ENCODE data around the gene CNTD1.
A peak's percentile ranks its signal among the peaks of the same experiment; 100 is the strongest.

CNTD1 gene, protein sequence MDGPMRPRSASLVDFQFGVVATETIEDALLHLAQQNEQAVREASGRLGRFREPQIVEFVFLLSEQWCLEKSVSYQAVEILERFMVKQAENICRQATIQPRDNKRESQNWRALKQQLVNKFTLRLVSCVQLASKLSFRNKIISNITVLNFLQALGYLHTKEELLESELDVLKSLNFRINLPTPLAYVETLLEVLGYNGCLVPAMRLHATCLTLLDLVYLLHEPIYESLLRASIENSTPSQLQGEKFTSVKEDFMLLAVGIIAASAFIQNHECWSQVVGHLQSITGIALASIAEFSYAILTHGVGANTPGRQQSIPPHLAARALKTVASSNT

GRCh38 chr17:42798383-42799380 lies at the start of gene CNTD1, which contains the start of gene COA3:
Gene CNTD1, plus strand, starts transcription at chr17:42798861. Its CDS starts 207 bp downstream, at chr17:42799068.
Gene COA3, minus strand, starts transcription at chr17:42798704. Its CDS starts 23 bp downstream, at chr17:42798681.
- H3K4me3 ChIP-seq (ENCODE audit: low read depth, low read length): peak within 1 kb of the TSS; percentile 77
- peaks cover 6% of the 10 kb centered on the region; the same call in 1 of the 2 replicates for H3K27me3 ChIP-seq (ENCODE audit: control insufficient read depth, insufficient read depth, low read length)
- peak within 1 kb of the TSS; percentile 82 for H3K9ac ChIP-seq (ENCODE audit: low read length)
- no peaks in the 10 kb centered on the region for H3K36me3 ChIP-seq (ENCODE audit: control insufficient read depth, insufficient read depth, low read length)
- no peaks in the 10 kb centered on the region for H3K9me3 ChIP-seq (ENCODE audit: control insufficient read depth, insufficient read depth, low read depth, low read length)
- H3K4me1 ChIP-seq (ENCODE audit: control insufficient read depth, insufficient read depth, low read length): peaks cover 8% of the 10 kb centered on the region
- no peak within 1 kb of the TSS for H3K27ac ChIP-seq (ENCODE audit: low read depth, low read length)

GRCh38 chr17:42748908-42749798 lies 49.5 kb upstream of the CNTD1 start:
- H3K36me3 ChIP-seq (ENCODE audit: control insufficient read depth, insufficient read depth, low read length): no peaks in the 10 kb centered on the region
- peaks cover 15% of the 10 kb centered on the region for H3K27me3 ChIP-seq (ENCODE audit: control insufficient read depth, insufficient read depth, low read length)
- no peak overlapping the region for H3K9ac ChIP-seq (ENCODE audit: low read length)
- no peaks in the 10 kb centered on the region for H3K9me3 ChIP-seq (ENCODE audit: control insufficient read depth, insufficient read depth, low read depth, low read length)
- peaks cover 20% of the 10 kb centered on the region for H3K4me1 ChIP-seq (ENCODE audit: control insufficient read depth, insufficient read depth, low read length)
- no peak overlapping the region for H3K4me3 ChIP-seq (ENCODE audit: low read depth, low read length)
- no peak overlapping the region for H3K27ac ChIP-seq (ENCODE audit: low read depth, low read length)

DNA sequence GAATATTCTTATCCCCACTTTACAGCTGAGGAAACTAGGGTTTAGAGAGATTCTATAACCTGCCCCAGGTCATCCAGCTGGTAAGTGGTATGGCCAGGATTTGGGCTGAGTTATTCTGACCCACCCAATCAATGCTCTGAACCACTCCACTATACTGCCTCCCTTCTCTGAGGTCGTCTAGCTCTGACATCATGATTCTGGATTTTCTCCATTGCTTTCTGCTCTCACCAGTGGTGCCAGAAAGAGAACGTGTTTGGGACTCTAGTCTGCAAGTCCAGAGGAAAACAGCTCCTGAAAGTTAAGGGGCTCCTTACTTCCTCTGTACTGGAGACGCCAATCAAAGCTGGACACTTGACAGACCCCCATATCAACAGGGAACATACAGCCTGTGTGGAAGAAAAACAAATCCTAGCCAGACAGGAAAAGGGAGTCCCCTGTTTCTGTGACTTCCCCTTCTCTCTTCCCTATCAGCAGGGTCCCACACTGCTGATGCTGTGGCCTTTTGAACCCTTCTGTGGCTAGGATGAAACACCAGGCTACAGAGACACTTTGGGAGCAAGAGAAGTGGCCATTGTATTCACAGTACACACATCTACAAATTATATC lies 47.8 kb upstream of the CNTD1 start:
- H3K9ac ChIP-seq (ENCODE audit: low read length): peak overlapping the region; percentile 8
- no peak overlapping the region for H3K27ac ChIP-seq (ENCODE audit: low read depth, low read length)
- H3K9me3 ChIP-seq (ENCODE audit: control insufficient read depth, insufficient read depth, low read depth, low read length): no peaks in the 10 kb centered on the region
- peaks cover 16% of the 10 kb centered on the region for H3K4me1 ChIP-seq (ENCODE audit: control insufficient read depth, insufficient read depth, low read length)
- no peaks in the 10 kb centered on the region for H3K36me3 ChIP-seq (ENCODE audit: control insufficient read depth, insufficient read depth, low read length)
- H3K27me3 ChIP-seq (ENCODE audit: control insufficient read depth, insufficient read depth, low read length): peaks cover 6% of the 10 kb centered on the region
- H3K4me3 ChIP-seq (ENCODE audit: low read depth, low read length): no peak overlapping the region

DNA sequence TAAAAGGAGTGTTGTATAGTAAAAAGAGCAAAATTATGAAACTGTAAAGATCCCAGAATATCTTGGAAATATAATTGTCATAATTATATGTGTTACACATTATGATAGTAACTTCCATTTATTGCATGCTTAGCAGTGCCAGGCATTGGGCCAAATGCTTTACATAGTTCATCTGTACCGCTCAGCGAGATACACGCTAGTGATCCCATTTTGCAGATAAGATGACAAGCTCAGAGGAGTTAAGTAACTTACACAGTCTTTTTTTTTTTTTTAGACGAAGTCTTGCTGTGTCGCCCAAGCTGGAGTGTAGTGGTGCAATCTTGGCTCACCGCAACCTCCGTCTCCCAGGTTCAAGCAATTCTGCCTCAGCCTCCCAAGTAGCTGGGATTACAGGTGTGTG lies 47.0 kb upstream of the CNTD1 start:
- Histone ChIP-seq H3K36me3 (ENCODE audit: control insufficient read depth, insufficient read depth, low read length) (no peaks in the 10 kb centered on the region), H3K4me1 (ENCODE audit: control insufficient read depth, insufficient read depth, low read length) (peaks cover 16% of the 10 kb centered on the region), H3K9me3 (ENCODE audit: control insufficient read depth, insufficient read depth, low read depth, low read length) (no peaks in the 10 kb centered on the region), H3K9ac (ENCODE audit: low read length) (no peak overlapping the region), H3K4me3 (ENCODE audit: low read depth, low read length) (no peak overlapping the region), H3K27me3 (ENCODE audit: control insufficient read depth, insufficient read depth, low read length) (no peaks in the 10 kb centered on the region; the same call in 1 of the 2 replicates), H3K27ac (ENCODE audit: low read depth, low read length) (no peak overlapping the region)

- H3K36me3 ChIP-seq (ENCODE audit: control insufficient read depth, insufficient read depth, low read length): no peaks in the 10 kb centered on the region
- no peak overlapping the region for H3K27ac ChIP-seq (ENCODE audit: low read depth, low read length)
- no peaks in the 10 kb centered on the region for H3K9me3 ChIP-seq (ENCODE audit: control insufficient read depth, insufficient read depth, low read depth, low read length)
- H3K4me1 ChIP-seq (ENCODE audit: control insufficient read depth, insufficient read depth, low read length): no peaks in the 10 kb centered on the region; the same call in 1 of the 2 replicates
- no peak overlapping the region for H3K4me3 ChIP-seq (ENCODE audit: low read depth, low read length)
- H3K9ac ChIP-seq (ENCODE audit: low read length): no peak overlapping the region
- peaks cover 16% of the 10 kb centered on the region for H3K27me3 ChIP-seq (ENCODE audit: control insufficient read depth, insufficient read depth, low read length)
Measured at GRCh38 chr17:42754782-42755181, 43.9 kb upstream of the CNTD1 start.

DNA sequence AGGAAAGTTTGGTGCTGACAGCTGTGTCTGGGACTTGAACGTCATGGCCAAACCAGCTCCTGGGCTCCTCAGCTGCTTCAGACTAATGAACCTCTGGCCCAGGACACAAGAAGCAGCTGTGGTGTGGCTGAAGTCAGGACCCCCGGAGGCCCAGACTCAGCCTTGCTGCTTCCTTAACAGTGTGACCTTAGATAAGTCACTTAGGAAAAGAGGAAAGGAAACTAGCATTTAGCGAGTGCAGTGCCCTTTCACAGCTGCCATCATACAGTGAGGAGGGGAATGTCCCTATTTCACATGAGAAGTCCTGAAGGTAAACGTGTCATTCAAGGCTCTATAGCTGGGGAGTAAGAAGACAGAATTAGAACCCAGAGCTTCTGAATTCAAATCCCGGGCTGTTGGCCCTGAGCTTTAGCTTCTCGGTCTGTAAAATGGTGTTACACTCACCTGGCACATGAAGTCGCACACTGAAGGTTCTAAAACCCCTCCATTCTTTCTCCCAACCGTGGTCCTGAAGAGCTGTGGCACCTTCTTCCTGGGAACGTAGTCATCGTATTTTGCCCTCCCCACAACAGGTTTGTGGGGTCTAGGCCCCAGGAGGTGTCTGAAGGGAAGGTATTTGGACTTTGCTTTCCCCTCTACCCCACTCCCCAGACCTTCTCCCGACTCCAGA lies 38.5 kb upstream of the CNTD1 start:
- Histone ChIP-seq H3K36me3 (ENCODE audit: control insufficient read depth, insufficient read depth, low read length) (no peaks in the 10 kb centered on the region), H3K4me1 (ENCODE audit: control insufficient read depth, insufficient read depth, low read length) (peaks cover 22% of the 10 kb centered on the region), H3K4me3 (ENCODE audit: low read depth, low read length) (peak overlapping the region; percentile 68), H3K27ac (ENCODE audit: low read depth, low read length) (no peak overlapping the region), H3K9me3 (ENCODE audit: control insufficient read depth, insufficient read depth, low read depth, low read length) (no peaks in the 10 kb centered on the region), H3K27me3 (ENCODE audit: control insufficient read depth, insufficient read depth, low read length) (peaks cover 45% of the 10 kb centered on the region), H3K9ac (ENCODE audit: low read length) (peak overlapping the region; percentile 18)

- H3K27ac ChIP-seq (ENCODE audit: low read depth, low read length): no peak within 1 kb of the TSS
- peak within 1 kb of the TSS; percentile 68 for H3K4me3 ChIP-seq (ENCODE audit: low read depth, low read length)
- H3K4me1 ChIP-seq (ENCODE audit: control insufficient read depth, insufficient read depth, low read length): peaks cover 22% of the 10 kb centered on the region
- H3K9ac ChIP-seq (ENCODE audit: low read length): peak within 1 kb of the TSS; percentile 29
- peaks cover 45% of the 10 kb centered on the region for H3K27me3 ChIP-seq (ENCODE audit: control insufficient read depth, insufficient read depth, low read length)
- H3K9me3 ChIP-seq (ENCODE audit: control insufficient read depth, insufficient read depth, low read depth, low read length): no peaks in the 10 kb centered on the region
- no peaks in the 10 kb centered on the region for H3K36me3 ChIP-seq (ENCODE audit: control insufficient read depth, insufficient read depth, low read length)
Measured at GRCh38 chr17:42760652-42761581, 37.7 kb upstream of the CNTD1 start, which contains the start of gene RAMP2. Gene RAMP2, plus strand, starts transcription at chr17:42761227. Its CDS starts 35 bp downstream, at chr17:42761262.

GRCh38 chr17:42761638-42762037 lies 37.0 kb upstream of the CNTD1 start:
- H3K9ac ChIP-seq (ENCODE audit: low read length): peak overlapping the region; percentile 29
- peak overlapping the region; percentile 68 for H3K4me3 ChIP-seq (ENCODE audit: low read depth, low read length)
- H3K27ac ChIP-seq (ENCODE audit: low read depth, low read length): no peak overlapping the region

DNA sequence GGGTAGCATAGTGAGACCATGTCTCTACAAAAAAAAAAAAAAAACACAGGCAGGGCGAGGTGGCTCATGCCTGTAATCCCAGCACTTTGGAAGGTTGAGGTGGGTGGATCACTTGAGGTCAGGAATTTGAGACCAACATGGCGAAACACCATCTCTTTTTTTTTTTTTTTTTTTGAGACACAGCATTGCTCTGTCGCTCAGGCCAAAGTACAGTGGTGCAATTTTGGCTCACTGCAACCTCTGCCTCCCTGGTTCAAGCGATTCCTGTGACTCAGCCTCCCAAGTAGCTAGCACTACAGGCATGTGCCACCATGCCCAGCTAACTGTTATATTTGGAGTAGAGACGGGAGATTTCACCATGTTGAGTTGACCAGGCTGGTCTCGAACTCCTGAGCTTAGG lies 32.5 kb upstream of the CNTD1 start:
- Histone ChIP-seq H3K27me3 (ENCODE audit: control insufficient read depth, insufficient read depth, low read length) (peaks cover 15% of the 10 kb centered on the region), H3K36me3 (ENCODE audit: control insufficient read depth, insufficient read depth, low read length) (no peaks in the 10 kb centered on the region), H3K9ac (ENCODE audit: low read length) (no peak overlapping the region), H3K4me3 (ENCODE audit: low read depth, low read length) (no peak overlapping the region), H3K9me3 (ENCODE audit: control insufficient read depth, insufficient read depth, low read depth, low read length) (no peaks in the 10 kb centered on the region), H3K4me1 (ENCODE audit: control insufficient read depth, insufficient read depth, low read length) (peaks cover 15% of the 10 kb centered on the region), H3K27ac (ENCODE audit: low read depth, low read length) (no peak overlapping the region)

More at GRCh38 chr17:42761638-42762037, 37.0 kb upstream of the CNTD1 start:
- Histone ChIP-seq H3K27me3 (ENCODE audit: control insufficient read depth, insufficient read depth, low read length) (peaks cover 45% of the 10 kb centered on the region), H3K9me3 (ENCODE audit: control insufficient read depth, insufficient read depth, low read depth, low read length) (no peaks in the 10 kb centered on the region), H3K4me1 (ENCODE audit: control insufficient read depth, insufficient read depth, low read length) (peaks cover 22% of the 10 kb centered on the region), H3K36me3 (ENCODE audit: control insufficient read depth, insufficient read depth, low read length) (no peaks in the 10 kb centered on the region)

Data from HUES6 (cell line).